Activated CD8-positive, alpha-beta memory T cell treated with anti-CD3 and anti-CD28 coated beads, Interleukin-2, amount 50 U/mL, for 4 hours (primary cell): ENCODE data around the gene MAST1.
"Not testable (repeated sequence)": the region's sequence is repeated elsewhere in the genome, so short reads cannot be mapped to it uniquely, and the experiment has no call there.

ENCODE experiments used
- DNase-seq: peaks from one replicate; pipeline ENCODE4 v3.0.0-alpha.2; 2020

MAST1 gene

DNA sequence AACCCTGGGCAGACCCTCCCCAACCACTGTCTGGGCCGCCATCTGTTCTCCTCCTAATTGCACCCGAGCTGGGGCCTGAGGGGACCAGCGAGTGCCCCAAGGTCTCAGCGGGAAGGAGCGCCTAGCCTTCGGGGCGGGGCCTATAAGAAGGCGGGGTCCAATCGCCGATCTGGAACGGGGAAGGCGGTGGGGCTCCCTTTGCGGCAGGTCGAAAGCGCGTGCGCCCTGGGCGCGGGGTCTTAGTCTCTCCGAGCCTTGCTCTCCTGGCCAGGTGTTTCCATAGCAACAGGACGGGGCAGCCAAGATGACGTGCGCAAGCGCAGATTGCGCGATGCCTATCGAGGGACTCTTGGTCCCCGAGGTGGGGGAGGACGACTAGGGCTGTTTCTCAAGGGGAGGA is 2.8 kb downstream of the MAST1 start:
- DNase-seq, result no peak

DNA sequence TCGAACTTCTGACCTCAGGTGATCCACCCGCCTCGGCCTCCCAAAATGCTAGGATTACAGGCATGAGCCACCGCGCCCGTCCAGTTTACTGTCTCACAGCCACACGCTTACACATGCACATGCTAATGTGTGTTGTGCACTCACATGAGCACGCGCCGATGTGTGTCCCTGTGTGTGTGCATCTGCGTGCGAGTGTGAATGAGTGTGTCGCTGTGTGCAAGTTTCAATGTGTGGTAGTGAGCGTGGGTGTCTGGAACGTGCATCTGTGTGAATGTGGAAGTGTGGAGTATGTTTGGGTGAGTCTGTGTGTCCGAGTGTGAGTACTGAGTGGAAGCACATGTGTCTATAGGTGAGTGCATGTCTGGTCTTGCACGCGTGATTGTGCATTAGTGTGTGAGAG is 4.2 kb downstream of the MAST1 start:
- no peak for DNase-seq

DNA sequence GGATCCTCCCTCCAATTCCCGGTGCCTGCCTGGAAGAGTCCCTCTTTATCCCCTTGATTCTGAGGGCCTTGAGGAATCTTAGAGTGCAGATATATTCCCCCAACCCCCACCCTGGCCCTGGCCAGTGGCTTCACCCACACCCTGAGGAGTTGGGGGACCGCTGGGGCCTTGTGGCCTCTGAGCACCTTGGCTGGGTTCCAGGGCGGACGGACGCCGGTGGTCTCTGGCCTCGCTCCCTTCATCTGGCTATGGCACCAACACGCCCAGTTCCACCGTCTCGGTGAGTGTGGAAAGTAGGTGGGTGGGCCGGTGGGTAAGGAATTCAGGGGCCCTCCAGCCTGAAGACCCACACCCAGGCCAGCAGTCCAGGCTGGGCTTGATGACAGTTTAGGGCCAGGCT is 5.0 kb downstream of the MAST1 start:
- no peak for DNase-seq

DNA sequence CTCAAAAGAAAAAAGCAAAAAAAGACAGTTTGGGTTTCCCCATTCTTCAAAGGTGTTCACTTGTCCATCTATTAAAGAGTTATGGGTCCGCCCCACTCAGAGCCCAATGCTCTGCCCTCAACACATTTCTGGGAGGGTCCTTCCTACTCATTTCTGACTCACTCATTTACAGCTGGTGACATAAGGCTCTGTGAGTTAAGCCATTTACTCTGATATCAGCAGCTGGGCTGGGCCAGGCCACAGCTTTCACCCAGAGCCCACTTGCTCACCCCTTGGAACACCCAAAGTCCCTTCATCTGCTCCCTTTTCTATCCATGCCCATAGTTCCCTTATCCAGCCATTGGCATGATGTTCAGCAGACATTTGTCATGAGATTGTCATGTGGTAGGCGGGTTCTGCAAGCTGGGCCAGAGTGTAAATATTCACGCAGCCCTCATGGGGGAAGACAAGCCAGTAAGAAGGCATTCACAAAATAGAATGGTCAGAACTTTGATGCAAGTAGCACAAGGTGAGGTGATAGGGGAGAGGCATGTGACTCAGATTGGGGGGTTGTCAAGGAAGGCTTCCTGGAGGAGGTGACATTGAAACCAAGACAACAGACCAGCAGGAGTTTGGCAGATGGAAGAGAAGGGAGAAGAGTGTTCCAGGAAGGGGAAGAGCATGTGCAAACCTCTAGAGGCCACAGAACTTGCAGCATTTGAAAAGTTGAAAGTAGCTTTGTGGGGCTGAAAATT is 5.9 kb downstream of the MAST1 start:
- DNase-seq, result no peak

DNA sequence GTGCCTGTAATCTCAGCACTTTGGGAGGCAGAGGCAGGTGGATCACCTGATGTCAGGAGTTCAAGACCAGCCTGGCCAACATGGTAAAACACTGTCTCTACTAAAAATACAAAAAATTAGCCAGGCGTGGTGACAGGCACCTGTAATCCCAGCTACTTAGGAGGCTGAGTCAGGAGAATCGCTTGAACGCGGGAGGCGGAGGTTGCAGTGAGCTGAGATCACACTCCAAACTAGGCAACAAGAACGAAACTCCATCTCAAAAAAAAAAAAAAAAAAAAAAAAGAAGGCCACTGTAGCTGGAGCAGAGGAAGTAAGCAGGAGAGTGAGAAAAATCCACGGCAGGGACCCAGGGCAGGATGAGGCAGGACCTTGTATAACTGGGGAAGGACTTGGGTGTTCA is 8.3 kb downstream of the MAST1 start:
- not testable (repeated sequence) for DNase-seq

DNA sequence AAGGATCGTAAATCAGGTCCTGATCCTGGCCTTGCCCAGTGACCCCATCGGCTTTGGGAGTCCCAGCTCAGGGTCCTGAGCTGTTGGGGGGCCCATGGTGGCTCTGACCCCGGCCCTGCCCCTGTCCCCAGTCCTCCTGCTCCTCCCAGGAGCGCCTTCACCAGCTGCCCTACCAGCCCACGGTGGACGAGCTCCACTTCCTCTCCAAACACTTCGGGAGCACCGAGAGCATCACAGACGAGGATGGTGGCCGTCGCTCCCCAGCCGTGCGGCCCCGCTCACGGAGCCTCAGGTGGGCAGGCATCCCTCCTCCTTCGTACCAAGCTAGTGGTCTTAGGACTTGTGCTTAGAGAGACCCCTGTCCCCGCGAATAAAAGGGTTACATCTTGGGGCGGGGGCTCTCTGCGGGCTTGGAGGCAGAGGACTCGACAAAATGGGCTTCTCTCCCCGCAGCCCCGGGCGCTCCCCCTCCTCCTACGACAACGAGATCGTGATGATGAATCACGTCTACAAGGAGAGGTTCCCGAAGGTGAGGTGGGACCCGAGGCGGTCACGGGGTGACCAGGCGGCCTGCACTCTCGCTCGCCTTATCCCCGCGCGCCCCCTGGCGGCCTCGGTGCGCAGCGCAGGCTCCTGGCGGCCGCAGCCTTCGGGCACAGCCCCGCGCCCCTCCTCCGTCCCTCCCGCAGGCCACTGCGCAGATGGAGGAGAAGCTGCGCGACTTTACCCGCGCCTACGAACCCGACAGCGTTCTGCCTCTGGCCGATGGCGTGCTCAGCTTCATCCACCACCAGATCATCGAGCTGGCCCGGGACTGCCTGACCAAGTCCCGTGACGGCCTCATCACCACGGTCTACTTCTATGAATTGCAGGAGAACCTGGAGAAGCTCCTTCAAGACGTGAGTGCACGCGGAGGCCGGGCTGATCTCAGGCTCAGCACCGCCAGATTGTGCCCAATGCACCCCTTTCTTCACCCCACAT is 9.1 kb downstream of the MAST1 start:
- peak; percentile 87 for DNase-seq

DNA sequence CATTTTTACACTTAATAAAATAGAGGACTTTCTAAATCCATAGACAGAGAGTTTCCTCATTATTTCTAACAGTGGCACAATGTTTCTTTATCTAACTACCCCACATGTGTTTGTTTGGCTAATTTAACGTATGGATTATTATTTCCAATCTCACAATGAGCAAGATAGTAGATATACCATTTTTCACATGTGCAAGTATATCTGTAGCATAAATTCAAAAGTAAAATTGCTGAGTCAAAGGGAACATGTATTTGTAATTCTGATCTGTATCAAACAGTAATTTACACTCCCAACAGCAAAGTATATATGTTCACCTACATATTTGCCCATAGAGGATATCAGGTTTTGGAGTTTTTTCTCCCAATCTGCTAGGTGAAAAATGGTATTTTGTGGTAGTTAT is 18.3 kb downstream of the MAST1 start:
- DNase-seq, result no peak

DNA sequence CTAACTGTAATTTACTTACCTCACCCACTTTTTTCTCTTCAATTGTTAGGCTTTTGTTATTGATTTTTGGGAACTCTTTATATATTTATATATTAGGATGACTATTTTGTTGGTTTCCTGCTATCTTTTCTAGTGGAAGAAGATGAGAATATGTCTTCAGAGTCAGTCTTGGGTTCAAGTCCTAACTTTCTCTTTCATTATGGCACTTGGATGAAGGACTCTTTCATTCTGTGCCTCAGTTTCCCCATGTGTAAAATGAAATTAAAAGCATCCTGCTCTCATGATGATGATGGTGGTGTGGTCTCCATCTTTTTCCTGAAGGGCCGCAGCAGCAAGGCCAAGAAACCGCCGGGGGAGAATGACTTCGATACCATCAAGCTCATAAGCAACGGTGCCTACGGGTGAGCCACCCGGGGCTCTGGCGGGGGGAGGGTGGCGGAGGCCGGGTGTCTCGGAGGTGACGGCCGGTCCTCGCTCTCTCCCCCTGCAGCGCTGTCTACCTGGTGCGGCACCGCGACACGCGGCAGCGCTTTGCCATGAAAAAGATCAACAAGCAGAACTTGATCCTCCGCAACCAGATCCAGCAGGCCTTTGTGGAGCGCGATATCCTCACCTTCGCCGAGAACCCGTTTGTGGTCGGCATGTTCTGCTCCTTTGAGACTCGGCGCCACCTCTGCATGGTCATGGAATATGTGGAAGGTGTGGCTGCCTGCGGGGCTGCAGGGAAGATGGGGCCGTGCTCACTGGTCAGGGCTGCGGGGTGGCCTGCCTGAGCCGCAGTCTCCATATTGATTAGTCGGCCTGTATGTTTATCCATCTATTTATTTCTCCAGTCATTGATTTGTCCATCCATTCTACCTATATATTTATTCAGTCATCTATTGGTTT is 20.0 kb downstream of the MAST1 start:
- no peak for DNase-seq

DNA sequence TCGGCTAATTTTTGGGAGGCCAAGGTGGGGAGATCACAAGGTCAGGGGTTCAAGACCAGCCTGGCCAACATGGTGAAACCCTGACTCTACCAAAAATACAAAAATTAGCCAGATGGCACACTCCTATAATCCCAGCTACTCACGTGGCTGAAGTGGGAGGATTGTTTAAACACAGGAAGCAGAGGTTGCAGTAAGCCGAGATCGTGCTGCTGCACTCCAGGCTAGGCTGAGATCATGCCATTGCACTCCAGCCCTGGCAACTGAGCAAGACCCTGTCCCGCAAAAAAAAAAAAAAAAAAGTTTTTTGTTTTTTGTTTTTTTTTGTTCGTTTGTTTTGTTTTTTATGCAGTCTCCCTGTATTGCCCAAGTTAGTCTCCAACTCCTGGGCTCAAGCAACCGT is 21.2 kb downstream of the MAST1 start:
- DNase-seq, result no peak

DNA sequence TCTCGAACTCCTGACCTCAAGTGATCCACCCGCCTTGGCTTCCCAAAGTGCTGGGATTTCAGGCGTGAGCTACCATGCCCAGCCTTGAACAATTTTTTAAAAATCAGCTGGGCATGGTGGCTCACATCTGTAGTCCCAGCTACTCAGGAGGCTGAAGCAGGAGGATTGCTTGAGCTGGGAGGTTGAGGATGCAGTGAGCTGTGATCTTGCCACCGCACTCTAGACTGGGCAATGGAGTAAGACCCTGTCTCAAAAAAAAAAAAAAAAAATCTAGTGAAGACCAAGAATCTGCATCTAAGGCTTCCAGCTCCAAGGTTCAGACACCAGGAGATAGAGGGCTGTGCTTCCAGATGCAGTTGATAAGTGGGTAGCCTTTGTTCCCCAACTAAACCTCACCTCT is 25.8 kb downstream of the MAST1 start:
- DNase-seq, result no peak

DNA sequence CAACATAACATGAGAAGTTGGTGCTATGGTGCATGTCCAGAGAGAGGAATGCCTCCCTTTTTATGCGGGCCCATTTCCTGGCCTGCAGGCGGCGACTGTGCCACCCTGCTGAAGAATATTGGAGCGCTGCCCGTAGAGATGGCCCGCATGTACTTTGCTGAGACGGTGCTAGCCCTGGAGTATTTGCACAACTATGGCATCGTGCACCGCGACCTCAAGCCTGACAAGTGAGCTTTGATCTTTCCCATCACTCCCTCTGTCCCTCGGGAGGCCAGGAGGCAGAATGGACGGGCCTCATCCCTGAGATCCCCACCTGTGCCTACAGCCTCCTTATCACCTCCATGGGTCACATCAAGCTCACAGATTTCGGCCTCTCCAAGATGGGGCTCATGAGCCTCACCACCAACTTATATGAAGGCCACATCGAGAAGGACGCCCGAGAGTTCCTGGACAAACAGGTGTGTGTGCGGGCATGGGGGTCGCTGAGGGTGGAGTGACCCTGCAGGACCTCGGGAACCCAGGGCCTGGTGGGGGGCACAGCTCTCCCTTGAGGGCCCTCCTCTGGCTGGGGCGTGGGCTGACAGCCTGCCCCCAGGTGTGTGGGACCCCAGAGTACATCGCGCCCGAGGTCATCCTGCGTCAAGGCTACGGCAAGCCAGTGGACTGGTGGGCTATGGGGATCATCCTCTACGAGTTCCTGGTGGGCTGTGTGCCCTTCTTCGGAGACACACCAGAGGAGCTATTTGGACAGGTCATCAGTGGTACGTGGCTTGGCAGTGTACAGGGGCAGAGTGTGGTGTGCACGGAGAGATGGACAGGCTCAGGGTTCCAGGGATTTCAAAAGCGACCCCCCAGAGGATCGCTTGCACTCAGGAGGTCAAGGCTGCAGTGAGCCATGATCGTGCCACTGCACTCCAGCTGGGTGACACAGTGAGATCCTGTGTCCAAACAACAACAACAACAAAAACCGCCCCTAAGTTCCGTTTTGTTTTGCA is 26.7 kb downstream of the MAST1 start:
- DNase-seq, result no peak

DNA sequence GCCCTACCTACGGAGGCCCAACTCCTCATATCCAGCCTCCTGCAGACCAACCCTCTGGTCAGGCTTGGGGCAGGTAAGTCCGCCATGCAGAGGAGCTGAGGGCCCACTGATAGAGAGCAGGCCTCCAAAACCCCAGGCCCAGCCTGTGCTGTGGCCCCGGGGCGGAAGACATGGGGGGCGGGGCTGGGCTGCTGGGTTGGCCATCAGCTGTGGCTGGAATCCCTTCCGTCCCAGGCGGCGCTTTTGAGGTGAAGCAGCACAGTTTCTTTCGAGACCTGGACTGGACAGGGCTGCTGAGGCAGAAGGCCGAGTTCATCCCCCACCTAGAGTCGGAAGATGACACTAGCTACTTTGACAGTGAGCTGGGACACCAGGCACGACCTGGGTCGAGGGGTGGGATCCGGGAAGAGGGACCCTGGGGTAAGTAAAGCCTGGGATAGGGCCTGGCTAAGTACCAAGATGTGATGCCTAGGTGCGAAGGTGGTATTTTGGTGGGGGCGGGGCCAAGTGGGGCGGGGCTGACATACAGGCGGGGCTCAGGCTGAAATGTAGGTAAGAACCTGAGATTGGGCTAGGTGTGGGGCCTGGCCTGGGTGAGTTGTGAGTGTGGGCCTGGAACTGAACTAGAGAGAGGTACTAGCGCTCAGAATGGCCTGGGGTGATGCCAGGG is 27.6 kb downstream of the MAST1 start:
- DNase-seq, result no peak

DNA sequence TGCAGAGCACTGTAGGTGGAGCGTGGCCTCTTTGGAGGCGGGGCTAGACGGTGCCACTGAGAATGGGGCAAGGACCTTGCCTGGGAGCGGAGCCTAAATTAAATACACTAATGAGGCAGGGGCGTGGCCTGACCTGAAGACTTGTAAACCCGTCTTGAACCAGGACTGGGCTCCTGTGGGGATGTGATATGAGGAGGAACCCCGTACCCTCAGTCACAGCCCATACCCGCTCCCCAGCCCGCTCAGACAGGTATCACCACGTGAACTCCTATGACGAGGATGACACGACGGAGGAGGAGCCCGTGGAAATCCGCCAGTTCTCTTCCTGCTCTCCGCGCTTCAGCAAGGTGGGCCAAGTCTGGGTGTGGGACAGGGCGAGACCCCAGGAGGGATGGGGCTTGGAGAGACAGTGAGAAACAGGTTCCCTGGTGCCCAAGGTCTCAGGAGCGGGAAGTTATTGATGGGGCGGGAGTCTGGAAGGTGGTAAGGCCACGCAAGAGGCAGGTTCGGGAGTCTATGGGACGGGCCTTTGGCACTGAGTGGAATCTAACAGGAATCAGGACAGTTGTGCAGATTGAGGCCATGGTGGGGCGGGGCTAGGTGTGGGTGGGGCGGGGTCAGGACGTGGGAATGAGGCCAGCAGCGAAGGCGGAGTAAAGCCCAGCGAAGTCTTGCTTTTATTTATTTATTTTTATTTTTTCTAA is 28.3 kb downstream of the MAST1 start:
- DNase-seq, result no peak

DNA sequence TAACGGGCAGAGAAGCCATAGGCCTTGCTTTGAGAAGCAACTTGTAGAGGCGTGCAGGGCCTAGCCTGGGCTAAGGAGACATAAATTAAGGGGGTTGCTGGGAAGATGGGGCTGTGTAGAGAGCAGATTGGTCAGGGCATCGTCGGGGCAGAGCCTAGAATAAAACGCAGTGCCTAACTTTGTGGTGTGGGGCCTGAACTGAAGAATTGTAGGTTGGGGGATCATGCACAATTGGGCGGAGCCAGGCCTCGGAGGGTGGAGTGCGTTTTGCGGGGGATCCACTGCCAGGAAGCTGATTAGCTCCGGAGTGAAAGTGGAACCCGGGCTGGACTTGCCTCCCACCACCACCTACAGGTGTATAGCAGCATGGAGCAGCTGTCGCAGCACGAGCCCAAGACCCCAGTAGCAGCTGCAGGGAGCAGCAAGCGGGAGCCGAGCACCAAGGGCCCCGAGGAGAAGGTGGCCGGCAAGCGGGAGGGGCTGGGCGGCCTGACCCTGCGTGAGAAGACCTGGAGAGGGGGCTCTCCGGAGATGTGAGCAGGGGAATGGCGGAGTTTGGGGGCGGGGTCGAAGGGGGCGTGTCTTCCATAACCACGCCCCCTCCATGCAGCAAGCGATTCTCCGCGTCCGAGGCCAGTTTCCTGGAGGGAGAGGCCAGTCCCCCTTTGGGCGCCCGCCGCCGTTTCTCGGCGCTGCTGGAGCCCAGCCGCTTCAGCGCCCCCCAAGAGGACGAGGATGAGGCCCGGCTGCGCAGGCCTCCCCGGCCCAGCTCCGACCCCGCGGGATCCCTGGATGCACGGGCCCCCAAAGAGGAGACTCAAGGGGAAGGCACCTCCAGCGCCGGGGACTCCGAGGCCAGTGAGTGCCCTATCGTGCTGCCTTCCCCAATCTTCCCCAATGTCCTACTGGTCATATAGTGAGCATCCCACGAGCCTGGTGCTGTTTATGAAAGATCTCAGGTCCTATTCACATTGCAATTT is 29.1 kb downstream of the MAST1 start:
- peak; percentile 61 for DNase-seq

DNA sequence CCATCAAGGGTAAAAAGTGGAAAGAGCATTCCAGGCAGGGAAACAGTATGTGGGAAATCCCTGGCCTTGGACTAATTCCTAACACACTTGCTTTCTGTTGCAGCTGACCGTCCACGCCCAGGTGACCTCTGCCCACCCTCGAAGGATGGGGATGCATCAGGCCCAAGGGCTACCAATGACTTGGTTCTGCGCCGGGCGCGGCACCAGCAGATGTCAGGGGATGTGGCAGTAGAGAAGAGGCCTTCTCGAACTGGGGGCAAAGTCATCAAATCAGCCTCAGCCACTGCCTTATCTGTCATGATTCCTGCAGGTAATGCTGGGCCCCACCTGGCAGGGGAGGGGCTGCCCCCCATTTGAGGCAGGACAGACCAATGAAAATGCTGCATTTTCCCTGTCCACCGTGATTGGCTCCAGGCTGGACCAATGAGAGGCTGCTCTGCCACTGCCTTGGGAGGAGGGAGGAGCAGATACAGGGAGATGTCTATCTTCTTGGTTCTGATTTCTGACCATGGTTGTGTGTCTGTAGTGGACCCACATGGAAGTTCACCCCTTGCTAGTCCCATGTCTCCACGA is 30.3 kb downstream of the MAST1 start:
- no peak for DNase-seq

DNA sequence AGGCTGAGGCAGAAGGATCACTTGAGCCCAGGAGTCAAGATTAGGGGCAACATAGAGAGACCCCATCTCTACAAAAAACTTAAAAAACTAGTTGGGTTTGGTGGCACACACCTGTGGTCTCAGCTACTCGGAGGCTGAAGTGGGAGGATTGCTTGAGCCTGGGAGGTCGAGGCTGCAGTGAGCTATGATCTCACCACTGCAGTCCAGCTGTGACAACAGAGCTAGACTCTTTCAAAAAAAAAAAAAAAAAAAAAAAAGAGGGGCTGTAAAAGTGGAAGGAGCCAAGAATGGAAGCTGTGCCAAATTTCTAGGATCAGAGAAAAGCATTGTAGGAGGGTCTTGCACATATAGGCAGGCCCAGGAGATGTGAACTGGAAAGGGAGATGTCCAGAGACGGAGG is 33.4 kb downstream of the MAST1 start:
- no peak for DNase-seq

DNA sequence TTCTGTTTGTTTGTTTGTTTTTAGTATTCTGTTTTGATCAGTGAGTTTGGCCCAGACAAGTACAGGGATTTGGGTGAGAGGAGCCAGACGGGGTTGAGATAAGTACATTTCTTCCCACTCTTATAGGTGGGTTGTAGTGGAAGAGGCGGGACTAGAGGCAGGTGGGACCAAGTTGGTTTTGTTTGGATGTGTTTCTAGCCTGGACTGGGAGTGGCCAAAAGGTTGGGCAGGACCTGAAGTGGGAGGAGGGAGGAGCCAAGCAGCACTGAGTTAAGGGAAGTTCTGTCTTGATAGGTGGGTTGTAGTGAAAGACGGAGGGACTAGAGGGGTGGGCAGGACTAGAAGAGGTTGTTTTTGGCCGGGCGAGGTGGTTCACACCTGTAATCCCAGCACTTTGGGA is 33.9 kb downstream of the MAST1 start:
- no peak for DNase-seq

DNA sequence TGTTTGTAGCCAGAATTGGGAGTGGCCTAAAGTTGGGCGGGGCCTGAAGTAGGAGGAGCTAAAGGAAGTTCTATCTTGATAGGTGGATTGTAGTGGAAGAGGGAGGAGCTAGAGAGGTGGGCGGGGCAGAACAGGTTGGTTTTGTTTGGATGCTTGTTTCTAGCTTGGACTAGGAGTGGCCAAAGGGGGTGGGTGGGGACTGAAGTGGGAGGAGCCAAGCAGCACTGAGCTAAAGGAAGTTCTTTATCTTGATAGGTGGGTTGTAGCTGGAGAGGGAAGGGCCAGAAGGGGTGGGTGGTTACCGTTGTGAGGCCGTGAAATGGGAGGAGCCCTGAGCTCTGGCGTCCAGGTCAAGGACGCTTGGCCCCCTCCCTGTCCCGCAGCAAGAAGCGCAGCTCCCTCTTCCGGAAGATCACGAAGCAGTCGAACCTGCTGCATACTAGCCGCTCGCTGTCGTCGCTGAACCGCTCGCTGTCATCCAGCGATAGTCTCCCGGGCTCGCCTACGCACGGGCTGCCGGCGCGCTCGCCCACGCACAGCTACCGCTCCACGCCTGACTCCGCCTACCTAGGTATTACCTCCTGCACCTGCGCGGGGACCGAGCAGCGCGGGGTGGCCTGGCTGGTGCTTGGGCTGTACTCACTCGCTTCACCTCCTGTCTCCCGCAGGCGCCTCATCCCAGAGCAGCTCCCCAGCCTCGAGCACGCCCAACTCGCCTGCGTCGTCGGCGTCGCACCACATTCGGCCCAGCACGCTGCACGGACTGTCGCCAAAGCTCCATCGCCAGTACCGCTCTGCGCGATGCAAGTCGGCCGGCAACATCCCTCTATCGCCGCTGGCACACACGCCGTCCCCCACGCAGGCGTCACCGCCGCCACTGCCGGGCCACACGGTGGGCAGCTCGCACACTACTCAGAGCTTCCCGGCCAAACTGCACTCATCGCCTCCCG is 34.9 kb downstream of the MAST1 start:
- DNase-seq, result peak; percentile 65
